GM12892 (cell line): ENCODE measurements around the gene ASB15.

Experiments used
- DNase-seq: peaks from one replicate; pipeline ENCODE4 v3.0.0; 2011; ENCODE audit not compliant: insufficient read length
- FAIRE-seq: peaks from 2 replicates; lab custom pipeline; 2011; peaks lifted over from hg19 to GRCh38; lab: Jason Lieb, UNC
- POLR2A ChIP-seq: IDR thresholded peaks from 2 replicates; pipeline ENCODE4 v1.6.1; 2011; ENCODE audit warnings: low read depth, low read length, control low read depth
- POLR2AphosphoS5 ChIP-seq: IDR thresholded peaks from 2 replicates; pipeline ENCODE4 v1.6.1; 2011; ENCODE audit warnings: low read depth, low read length, control low read depth
- TAF1 ChIP-seq: IDR thresholded peaks from 2 replicates; pipeline ENCODE4 v1.6.1; 2011; ENCODE audit warnings: low read depth, mild to moderate bottlenecking, control low read depth, low read length, borderline replicate concordance

The ASB15 gene

GRCh38 chr7:123673752-123674398 is 72.3 kb downstream of the ASB15 start:
- TF ChIP-seq POLR2AphosphoS5: no peak
- TF ChIP-seq POLR2A: no peak
- TF ChIP-seq TAF1: no peak
- FAIRE-seq (no peak), DNase-seq (no peak)

GRCh38 chr7:123674399-123675180 is 73.0 kb downstream of the ASB15 start:
- FAIRE-seq (no peak), DNase-seq (no peak)
- TF ChIP-seq POLR2AphosphoS5 (no peak), POLR2A (no peak), TAF1 (no peak)

GRCh38 chr7:123675181-123675473 is 73.5 kb downstream of the ASB15 start:
- TF ChIP-seq POLR2AphosphoS5: no peak
- TF ChIP-seq POLR2A: no peak
- no peak for TF ChIP-seq TAF1
- FAIRE-seq (no peak), DNase-seq (no peak)

GRCh38 chr7:123677061-123677715 is 75.6 kb downstream of the ASB15 start:
- DNase-seq (no peak), FAIRE-seq (no peak)

GRCh38 chr7:123679614-123680013 is 78.0 kb downstream of the ASB15 start:
- FAIRE-seq: no peak
- TF ChIP-seq TAF1: no peak
- TF ChIP-seq POLR2AphosphoS5: no peak
- no peak for TF ChIP-seq POLR2A
- DNase-seq: no peak

More at GRCh38 chr7:123677061-123677715, 75.6 kb downstream of the ASB15 start:
- TF ChIP-seq TAF1 (no peak), POLR2AphosphoS5 (no peak)

GRCh38 chr7:123680580-123680979 is 79.0 kb downstream of the ASB15 start:
- TF ChIP-seq POLR2AphosphoS5 (no peak), POLR2A (no peak), TAF1 (no peak)
- DNase-seq (no peak), FAIRE-seq (no peak)

- FAIRE-seq: no peak
- TF ChIP-seq POLR2A: no peak
- no peak for TF ChIP-seq TAF1
- TF ChIP-seq POLR2AphosphoS5: no peak
- no peak for DNase-seq
These were observed 79.9 kb downstream of the ASB15 start for GRCh38 chr7:123681561-123681960.

- TF ChIP-seq POLR2AphosphoS5: no peak
- TF ChIP-seq POLR2A: no peak
- no peak for TF ChIP-seq TAF1
- DNase-seq (no peak), FAIRE-seq (no peak)
These were observed 81.1 kb downstream of the ASB15 start for GRCh38 chr7:123682690-123683089.

- TF ChIP-seq TAF1 (no peak), POLR2A (no peak), POLR2AphosphoS5 (no peak)
- FAIRE-seq (no peak), DNase-seq (no peak)
These were observed 85.5 kb downstream of the ASB15 start for GRCh38 chr7:123687161-123687560.

- no peak for FAIRE-seq
- TF ChIP-seq TAF1 (no peak), POLR2AphosphoS5 (no peak), POLR2A (no peak)
- DNase-seq: no peak
These were observed 86.1 kb downstream of the ASB15 start for GRCh38 chr7:123687727-123688126.
